Transverse colon (tissue), 4 donors: ENCODE measurements around the gene CPN1.

Experiments used
- EP300 ChIP-seq: sonication (generic); formaldehyde crosslinking; IDR thresholded peaks from one replicate; pipeline ENCODE4 v1.6.1; 2017; ENCODE audit warnings: antibody characterized with exemption, low read depth
- POLR2A ChIP-seq: fragments of 450-650 bp; IDR thresholded peaks from one replicate; pipeline ENCODE4 v1.6.1; 2016; ENCODE audit warnings: antibody characterized with exemption, mild to moderate bottlenecking, moderate library complexity
- POLR2AphosphoS5 ChIP-seq, 3 donors: sonication (generic); formaldehyde crosslinking; IDR thresholded peaks; one replicate each; pipeline ENCODE4 v1.6.1; 2016; ENCODE audit warnings: antibody characterized with exemption in 3 of 3
- TF ChIP-seq, protein P1 (sequence below), 5 experiments: fragments of 200-600 bp in 3 of 5; fragments of 450-650 bp in 2 of 5; sonication (generic) in 3 of 5; IDR thresholded peaks; 1 replicate in 2 of 5; 2 replicates in 3 of 5; pipeline ENCODE4 v1.5.1; 2016 to 2017; ENCODE audit warnings: antibody characterized with exemption in 5 of 5, inconsistent platforms in 3 of 5, mild to moderate bottlenecking in 2 of 5, moderate library complexity in 1 of 5

DNA sequence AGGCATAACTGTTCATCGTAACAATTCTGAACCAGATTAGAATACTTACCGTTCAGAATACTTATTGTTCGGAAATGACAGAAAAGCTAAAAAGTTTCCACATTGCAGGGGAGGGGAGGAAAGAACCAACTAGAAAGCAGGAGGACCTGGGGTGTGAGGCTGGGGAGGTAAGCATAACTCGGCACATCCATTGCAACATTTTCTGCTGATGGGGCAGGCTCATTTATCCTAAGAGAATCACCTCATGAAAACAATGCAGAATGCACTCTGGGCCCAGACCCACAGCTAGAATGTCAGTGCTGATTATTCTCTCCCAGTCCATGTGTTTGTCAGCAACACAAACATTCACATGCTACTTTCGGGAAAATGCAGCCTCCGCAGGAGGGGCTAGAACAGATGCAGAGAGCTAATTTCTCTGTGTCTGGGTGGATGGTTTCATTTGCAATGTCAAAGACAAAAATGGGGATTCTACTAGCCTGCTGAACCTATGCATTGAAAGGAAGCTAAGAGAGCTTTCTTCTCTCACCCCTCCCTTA lies 81.5 kb downstream of the CPN1 start:
- TF ChIP-seq, protein P1, sequence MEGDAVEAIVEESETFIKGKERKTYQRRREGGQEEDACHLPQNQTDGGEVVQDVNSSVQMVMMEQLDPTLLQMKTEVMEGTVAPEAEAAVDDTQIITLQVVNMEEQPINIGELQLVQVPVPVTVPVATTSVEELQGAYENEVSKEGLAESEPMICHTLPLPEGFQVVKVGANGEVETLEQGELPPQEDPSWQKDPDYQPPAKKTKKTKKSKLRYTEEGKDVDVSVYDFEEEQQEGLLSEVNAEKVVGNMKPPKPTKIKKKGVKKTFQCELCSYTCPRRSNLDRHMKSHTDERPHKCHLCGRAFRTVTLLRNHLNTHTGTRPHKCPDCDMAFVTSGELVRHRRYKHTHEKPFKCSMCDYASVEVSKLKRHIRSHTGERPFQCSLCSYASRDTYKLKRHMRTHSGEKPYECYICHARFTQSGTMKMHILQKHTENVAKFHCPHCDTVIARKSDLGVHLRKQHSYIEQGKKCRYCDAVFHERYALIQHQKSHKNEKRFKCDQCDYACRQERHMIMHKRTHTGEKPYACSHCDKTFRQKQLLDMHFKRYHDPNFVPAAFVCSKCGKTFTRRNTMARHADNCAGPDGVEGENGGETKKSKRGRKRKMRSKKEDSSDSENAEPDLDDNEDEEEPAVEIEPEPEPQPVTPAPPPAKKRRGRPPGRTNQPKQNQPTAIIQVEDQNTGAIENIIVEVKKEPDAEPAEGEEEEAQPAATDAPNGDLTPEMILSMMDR (IDR thresholded peaks at IDR 0.05) = no peak
- no peak for TF ChIP-seq POLR2AphosphoS5 (IDR thresholded peaks at IDR 0.05)
- TF ChIP-seq POLR2A = no peak
- no peak for TF ChIP-seq EP300
